ENCODE data around the gene CRIP3.
A peak's percentile ranks its signal among the peaks of the same experiment; 100 is the strongest.
"Not testable (repeated sequence)": the region's sequence is repeated elsewhere in the genome, so short reads cannot be mapped to it uniquely, and the experiment has no call there.

The CRIP3 gene, protein sequence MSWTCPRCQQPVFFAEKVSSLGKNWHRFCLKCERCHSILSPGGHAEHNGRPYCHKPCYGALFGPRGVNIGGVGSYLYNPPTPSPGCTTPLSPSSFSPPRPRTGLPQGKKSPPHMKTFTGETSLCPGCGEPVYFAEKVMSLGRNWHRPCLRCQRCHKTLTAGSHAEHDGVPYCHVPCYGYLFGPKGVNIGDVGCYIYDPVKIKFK

DNA sequence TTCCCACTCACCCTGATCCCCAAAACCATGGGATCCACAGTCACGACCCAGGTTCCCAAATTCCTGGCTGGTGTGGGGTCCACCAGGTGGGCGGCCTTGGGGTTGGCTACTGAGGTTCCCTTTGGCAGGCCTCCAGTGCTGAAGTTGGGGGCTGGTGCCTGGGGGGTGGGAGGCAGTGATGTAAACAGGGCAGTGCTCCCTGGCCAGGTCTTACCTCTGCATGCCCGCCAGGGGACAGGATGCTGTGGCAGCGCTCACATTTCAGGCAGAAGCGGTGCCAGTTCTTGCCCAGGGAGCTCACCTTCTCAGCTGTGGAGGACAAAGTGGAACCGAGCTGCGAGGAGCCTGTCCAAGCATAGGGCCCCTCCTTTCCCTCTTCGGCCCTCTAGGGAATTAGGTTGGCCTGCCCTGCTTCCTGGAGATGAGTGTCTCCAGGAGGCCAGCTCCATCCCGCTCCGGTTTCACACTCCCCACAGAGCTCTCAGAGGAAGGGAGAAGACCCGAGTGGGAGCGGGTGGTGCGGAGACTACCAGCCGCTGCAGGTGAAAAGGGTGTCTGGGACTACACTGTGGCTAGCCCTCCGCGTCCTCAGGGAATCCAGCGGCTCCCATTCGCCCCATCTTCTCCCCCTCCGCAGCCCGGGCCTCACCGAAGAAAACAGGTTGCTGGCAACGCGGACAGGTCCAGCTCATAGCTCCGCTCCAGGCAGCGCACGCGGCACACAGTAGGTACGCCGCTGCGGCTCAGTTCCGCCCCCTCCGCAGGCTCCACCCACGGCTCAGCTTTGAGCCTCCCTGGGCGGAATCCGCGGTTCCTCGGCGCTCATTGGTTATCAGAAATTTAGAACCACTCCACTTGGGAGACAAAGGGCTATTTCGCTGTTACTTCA lies at the start of gene CRIP3:
Gene CRIP3, minus strand, starts transcription at position 726 of the 889 bp plus-strand sequence. Its CDS starts 34 bp downstream, at position 692.
- peak; percentile 56 for DNase-seq (ENCODE audit: low read depth)

DNA sequence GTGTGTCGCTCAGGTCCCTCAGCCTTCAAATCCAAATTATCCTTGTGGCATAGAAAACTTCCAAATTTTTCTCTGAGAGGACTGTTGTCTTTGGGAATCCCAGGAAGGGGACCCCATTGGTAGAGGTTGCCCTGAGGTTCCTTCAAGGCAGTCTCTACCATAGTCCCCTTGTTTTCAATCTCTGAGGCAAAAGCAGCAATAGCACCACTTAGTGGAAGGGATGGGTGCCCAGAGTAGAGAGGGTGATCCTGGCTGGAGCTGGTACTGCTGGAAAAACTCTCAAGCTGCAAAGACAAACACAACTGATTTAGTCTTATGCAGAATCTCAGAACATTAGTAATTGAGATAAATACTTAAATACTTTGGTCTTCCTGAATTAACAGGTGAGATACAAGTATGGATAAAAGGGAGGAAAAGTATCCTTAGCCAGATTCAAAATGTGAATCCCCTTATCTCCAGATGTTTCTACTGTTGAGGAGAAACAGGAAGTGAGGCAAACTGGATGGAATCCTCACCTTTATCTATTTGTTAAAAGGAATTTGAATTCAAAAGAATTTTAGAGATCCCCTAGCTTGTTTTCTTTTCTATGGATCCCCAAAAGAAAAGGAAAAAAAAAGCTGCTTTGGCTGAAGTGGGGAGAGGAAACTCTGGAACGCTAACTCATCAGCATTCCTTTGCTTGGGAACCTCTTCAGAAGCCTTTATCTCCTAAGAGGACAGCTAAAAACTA lies 47.4 kb upstream of the CRIP3 start:
- DNase-seq (ENCODE audit: low read depth): peak; percentile 40
- TF ChIP-seq, protein P1, sequence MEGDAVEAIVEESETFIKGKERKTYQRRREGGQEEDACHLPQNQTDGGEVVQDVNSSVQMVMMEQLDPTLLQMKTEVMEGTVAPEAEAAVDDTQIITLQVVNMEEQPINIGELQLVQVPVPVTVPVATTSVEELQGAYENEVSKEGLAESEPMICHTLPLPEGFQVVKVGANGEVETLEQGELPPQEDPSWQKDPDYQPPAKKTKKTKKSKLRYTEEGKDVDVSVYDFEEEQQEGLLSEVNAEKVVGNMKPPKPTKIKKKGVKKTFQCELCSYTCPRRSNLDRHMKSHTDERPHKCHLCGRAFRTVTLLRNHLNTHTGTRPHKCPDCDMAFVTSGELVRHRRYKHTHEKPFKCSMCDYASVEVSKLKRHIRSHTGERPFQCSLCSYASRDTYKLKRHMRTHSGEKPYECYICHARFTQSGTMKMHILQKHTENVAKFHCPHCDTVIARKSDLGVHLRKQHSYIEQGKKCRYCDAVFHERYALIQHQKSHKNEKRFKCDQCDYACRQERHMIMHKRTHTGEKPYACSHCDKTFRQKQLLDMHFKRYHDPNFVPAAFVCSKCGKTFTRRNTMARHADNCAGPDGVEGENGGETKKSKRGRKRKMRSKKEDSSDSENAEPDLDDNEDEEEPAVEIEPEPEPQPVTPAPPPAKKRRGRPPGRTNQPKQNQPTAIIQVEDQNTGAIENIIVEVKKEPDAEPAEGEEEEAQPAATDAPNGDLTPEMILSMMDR (IDR thresholded peaks at IDR 0.05; ENCODE audit: low read length, missing control alignments): peak; percentile 46
- H3K4me3 ChIP-seq (replicated peaks; ENCODE audit: low read depth, low read length): no peak overlapping the region

More for the DNA sequence above, at the start of gene CRIP3:
- TF ChIP-seq, protein P1 (IDR thresholded peaks at IDR 0.05; ENCODE audit: low read length, missing control alignments): peak; percentile 24
- peak within 1 kb of the TSS; percentile 38 for H3K4me3 ChIP-seq (replicated peaks; ENCODE audit: low read depth, low read length)

DNA sequence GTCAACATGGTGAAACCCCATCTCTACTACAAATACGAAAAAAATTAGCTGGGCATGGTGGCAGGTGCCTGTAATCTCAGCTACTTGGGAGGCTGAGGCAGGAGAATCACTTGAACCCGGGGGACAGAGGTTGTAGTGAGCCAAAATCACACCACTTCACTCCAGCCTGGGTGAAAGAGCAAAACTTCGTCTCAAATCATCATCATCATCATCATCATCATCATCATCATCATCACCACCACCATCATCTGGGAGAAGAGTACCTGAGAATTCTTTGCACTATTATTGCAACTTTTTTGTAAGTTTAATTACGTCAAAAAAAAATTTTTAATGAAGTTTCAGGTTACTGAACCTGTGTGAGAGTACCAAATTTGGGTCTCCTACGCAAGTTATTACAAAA lies 43.3 kb upstream of the CRIP3 start:
- not testable (repeated sequence) for DNase-seq (ENCODE audit: low read depth); H3K4me3 ChIP-seq (replicated peaks; ENCODE audit: low read depth, low read length)

DNA sequence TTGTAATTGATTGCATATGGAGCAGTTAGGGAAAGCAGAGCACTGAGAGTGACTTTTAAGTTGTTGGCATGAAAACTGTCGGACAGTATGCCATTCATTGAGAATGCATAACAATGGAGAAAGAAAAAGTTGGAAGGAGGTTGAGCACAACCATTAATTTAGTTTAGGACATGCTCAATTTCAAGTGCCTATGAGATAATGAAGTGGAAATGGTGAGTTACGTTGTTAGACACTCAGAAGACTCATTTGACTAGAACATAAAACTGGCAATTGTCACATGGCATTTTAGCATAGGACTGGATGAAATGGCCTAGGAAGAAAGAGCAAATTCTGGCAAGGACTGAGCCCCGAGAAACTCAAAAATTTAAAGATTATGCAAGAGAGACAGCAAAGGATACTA lies 38.8 kb upstream of the CRIP3 start:
- DNase-seq (ENCODE audit: low read depth): no peak
- TF ChIP-seq, protein P1 (IDR thresholded peaks at IDR 0.05; ENCODE audit: low read length, missing control alignments): no peak
- H3K4me3 ChIP-seq (replicated peaks; ENCODE audit: low read depth, low read length): no peak overlapping the region

DNA sequence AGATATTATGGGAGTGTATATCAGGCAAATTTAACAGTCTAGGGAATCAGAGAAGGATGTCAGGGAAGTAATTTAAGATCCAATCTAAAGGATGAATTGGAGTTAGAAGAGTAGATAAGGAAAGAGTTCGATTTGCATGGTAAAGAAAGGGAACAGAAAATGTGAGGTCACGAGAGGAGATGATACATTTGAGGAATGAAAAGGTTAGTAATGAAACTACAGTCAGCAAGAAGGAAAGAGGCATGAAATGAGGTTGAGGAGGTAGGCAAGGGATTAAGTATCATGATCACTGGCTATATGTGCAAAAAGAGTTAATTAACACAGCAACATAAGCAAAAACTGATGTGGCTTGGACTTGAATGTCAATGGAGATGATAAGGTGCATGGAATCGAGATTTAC lies 38.4 kb upstream of the CRIP3 start:
- H3K4me3 ChIP-seq (replicated peaks; ENCODE audit: low read depth, low read length): no peak overlapping the region
- TF ChIP-seq, protein P1 (IDR thresholded peaks at IDR 0.05; ENCODE audit: low read length, missing control alignments): no peak
- DNase-seq (ENCODE audit: low read depth): no peak

DNA sequence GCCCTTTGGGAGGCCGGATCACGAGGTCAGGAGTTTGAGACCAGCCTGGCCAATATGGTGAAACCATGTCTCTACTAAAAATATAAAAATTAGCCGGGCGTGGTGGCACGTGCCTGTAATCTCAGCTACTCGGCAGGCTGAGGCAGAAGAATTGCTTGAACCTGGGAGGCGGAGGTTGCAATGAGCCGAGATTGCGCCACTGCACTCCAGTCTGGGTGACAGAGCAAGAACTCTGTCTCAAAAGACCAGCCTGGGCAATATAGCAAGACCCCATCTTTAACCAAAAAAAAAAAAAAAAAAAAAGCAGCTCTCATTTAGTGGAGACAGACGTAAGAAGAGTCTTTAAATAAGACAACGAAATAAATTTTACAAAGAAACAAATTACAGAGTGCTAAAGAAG lies 37.6 kb upstream of the CRIP3 start:
- H3K4me3 ChIP-seq (replicated peaks; ENCODE audit: low read depth, low read length); DNase-seq (ENCODE audit: low read depth): not testable (repeated sequence)

DNA sequence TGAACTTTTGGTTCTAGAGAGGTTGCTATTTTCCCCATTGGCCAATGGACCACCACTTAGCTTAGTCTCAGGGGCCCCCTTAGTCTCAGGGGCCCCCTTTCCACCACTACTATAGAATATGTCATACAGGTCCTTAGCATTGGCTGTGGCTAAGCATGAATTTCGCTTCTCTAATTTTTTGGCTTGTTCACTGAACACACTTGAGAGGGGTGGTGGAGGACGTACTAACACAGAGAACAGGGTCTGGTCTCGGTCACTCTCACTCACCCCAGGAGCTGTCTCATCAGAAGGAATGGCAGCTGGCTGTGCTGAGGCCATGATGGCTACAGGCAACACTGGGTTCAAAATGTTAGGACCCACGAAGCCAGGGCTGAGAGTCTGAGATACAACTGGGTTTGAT lies 30.5 kb upstream of the CRIP3 start:
- DNase-seq (ENCODE audit: low read depth): no peak
- TF ChIP-seq, protein P1 (IDR thresholded peaks at IDR 0.05; ENCODE audit: low read length, missing control alignments): no peak
- H3K4me3 ChIP-seq (replicated peaks; ENCODE audit: low read depth, low read length): no peak overlapping the region
